ENCODE data around the gene NID2.

The NID2 gene

GRCh38 chr14:52080808-52081755 is 12.2 kb upstream of the NID2 start:
- no peak for DNase-seq (ENCODE audit: low read depth)

- DNase-seq (ENCODE audit: low read depth), result no peak
Measured at GRCh38 chr14:52080158-52080800, 11.4 kb upstream of the NID2 start.

DNA sequence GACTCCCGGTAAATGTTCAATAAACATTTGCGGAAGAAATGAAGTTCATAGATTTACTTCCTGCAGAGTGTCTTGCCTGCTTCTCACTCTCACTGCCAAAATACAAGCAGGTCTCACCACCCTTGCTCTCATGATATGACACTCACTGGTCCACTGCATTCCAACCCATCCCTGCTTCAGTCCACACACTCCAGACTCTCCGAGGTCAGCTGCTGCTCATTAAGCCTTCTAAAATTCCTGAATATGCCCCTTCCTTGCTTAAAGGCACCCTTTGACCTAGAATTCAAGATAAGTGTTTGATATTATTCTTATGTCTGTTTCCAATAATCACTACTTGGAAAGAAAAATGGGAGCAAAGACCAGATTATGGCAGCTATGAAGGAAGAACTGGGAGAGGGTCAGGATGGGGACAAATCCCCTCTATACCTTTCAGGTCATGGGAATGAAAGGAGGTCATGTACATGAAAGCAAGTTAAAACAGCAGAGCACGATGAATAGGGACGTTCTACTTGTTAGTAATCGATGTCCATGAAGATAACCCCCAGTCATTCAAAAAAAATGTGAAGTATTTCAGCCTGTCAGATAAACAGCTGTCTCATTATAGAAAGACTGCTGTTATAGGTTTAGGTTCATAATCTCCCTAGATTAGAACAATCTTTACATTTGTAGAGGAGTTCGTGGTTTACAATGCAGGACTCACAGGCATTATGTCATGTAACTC is 10.5 kb upstream of the NID2 start:
- DNase-seq (ENCODE audit: low read depth), result no peak

GRCh38 chr14:52078721-52079120 is 9.9 kb upstream of the NID2 start:
- no peak for DNase-seq (ENCODE audit: low read depth)

DNA sequence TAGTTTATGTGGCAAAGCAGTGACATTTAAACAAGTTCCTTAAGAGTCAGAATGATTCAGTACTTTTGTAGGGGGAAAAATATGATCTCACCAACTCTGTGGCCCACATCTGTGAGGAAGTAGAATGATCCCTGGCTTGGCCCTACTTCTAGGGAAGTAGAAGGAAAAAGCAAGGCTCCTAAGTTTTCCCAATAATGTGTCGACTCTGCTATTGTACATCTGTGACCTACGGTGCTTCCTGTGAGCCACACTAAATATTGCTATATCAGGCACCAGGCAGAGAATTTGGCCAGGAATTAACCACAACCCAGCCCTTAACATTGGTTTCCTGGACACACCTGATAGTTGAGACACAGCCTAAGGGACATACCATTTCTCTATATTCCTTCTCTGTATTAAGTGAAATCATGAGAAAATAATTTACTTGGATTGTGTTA is 9.3 kb upstream of the NID2 start:
- DNase-seq (ENCODE audit: low read depth), result no peak

DNA sequence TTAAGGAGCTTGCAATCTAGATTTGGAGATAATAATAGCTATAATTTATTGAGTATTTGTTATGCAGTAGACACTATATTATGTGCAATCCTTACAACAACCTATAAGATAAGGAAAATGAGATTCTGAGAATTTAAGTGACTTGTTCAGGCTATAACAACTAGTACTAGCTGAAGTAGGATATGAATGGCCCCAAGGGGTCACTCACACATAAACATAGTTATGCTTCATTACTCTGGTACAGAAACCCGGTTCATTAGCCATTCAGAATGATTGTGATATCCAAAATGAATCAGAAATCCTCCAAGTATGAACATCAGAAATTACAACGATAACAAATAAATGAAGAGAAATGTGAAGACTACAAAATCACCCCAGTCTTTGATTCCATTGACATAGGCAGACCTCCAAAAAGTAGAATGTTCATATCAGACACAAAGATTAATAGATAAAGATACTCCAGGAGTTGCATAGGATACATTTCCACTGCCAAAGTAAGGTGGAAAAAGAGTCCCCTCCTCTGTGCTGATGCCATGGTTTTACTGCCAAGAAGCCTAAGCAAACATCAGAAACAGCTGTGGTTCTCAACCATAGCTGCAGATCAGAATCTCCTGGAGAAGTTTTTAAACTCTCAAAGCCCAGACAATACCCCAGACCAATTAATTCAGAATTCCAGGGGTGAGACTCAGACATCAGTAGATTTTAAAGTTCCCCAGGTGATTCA is 8.6 kb upstream of the NID2 start:
- DNase-seq (ENCODE audit: low read depth), result no peak

DNA sequence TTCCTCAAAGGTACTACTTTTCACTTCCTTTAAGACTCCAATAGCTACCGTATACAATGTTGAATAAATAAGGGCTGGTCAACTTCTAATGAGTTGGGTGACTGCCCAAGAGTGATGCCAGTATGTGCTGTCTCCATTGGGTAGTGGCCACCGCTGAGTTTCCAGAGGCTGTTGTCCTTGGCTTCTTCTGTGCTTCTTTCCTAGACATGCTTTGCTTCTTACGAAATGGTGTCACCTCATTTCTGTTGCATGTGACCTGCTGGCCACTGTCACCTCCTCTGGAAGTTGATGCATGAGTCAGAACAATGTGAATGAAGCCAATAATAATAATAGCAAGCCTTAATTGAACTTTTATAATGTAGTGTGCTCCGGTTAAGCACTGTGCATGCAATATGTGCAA is 7.5 kb upstream of the NID2 start:
- DNase-seq (ENCODE audit: low read depth), result no peak

- no peak for DNase-seq (ENCODE audit: low read depth)
Measured at GRCh38 chr14:52075371-52075770, 6.5 kb upstream of the NID2 start.

GRCh38 chr14:52073251-52073650 is 4.4 kb upstream of the NID2 start:
- no peak for DNase-seq (ENCODE audit: low read depth)

GRCh38 chr14:52072266-52072780 is 3.5 kb upstream of the NID2 start:
- DNase-seq (ENCODE audit: low read depth), result no peak

DNA sequence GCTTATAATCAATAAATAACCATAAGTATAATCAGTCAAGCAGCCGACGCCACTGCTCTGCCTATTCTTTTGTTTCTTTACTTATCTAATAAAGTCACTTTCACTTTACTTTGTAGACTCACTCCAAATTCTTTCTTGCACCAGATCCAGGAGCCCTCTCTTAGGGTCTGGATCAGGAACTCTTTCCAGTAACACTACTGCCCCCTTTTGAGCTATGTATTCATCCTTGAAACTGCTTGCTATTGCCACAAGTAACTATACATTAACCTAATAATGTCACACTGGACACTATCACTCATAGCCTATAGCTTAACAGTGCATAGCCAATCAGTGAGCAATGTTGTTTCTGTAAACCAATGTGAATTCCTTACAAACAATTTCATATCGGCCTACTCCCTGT is 2.8 kb upstream of the NID2 start:
- no peak for DNase-seq (ENCODE audit: low read depth)

- no peak for DNase-seq (ENCODE audit: low read depth)
Measured at GRCh38 chr14:52070051-52070431, 1.2 kb upstream of the NID2 start.

DNA sequence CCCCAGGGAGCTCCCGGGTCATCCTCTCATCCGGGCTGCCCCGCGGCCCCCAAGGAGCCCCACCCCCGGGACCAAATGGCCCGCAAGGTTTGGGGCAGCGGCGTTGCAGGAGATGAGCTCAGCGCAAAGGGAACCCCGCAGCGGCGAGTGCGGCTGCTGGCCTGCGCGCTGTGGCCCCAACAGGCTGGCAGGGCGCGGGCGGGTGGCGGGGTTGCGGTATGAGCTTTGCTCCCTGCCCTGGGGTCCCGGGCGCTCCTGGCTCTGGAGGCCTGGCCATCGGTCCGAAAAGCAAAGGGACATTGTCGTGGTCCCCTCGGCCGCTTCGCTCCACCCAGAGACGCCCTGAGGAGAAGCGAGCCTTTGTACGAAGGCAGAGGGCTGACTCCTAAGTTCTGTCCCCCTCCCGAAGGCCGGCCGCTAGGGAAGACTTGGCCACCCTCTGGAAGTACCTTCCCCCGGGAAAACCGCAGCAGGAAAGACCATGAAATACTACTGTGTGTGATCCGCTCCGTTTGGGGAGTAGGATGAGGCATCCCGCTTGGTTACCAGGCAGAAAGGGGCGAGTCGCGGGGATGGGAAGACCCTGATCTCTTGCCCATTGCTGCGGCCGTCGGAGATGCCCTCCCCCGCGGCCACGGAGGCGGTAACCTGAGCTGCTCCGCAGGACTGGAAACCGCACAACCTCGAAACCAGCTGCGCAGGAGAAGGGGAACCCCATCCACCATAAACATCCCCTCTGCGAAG is 620 bp upstream of the NID2 start:
- no peak for DNase-seq (ENCODE audit: low read depth)

DNA sequence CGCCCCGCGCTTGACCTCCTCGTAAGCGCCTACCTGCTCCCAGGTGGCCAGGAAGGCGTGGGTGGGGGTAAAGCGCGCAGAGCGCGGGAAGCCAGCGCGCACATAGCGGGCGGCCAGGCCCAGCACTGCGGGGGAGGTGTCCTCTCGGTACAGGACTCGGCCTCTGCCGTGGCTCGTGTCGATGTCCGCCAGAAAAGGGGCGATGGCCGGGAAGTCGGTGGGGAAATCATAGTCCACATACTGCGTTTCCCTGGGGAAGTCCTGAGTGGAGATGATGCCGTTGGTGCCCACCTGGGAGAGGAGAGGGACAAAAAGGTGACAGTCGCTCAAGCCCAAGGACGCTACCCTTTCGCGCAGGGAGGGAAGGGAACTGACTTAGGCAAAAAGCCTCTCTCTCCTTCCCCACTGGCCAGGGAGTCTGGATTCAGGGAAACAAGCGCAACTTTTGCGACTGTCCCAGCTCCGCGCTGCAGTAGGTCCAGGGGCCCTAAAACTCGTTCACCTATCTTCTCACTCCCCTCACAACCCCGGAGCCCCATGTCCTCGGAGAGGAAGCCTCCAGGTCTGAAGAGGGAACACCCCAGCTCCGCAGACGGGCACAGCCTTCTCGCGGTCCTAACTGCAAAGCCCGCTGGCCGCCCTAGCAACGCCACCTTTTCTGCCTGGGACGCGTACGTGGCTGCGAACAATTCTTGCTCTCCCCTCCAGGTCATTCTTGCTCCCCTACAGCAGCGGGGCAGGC is 815 bp downstream of the NID2 start:
- no peak for DNase-seq (ENCODE audit: low read depth)

DNA sequence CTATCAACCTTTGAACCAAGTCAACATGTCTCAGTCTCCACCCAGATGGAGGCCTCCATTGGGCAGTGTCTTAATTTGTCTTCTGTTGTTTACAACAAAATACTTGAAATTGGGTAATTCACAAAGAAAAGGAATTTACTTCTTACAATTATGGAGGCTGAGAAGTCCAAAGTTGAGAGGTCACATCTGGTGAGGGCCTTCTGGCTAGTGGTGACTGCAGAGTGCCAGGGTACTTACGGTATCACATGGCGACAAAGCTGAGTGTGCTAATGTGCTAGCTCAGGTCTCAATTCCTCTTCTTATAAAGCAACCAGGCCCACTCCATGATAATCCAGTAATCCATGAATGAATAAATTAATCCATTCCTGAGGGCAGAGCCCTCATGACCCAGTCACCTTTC is 4.7 kb downstream of the NID2 start:
- no peak for DNase-seq (ENCODE audit: low read depth)

GRCh38 chr14:52063052-52063462 is 5.8 kb downstream of the NID2 start:
- DNase-seq (ENCODE audit: low read depth), result no peak

DNA sequence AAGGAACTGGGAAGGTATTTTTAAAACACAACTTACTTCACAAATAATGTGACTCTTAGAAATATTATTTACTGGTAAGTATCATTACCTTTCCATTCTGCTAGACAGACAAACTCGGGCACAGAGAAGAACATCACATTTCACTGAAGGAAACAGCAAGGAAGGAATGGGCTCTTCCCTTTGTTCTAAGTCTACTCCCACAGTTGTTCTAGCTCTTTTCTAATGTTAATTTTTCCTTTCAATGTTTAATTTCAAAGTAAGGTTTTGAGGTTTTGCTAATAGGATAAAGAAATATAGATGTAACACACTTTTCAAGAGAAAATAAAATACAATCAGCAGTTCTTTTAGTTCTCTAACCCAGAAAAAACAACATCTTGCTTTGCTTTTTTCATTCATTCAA is 7.0 kb downstream of the NID2 start:
- no peak for DNase-seq (ENCODE audit: low read depth)

GRCh38 chr14:52061390-52061789 is 7.5 kb downstream of the NID2 start:
- no peak for DNase-seq (ENCODE audit: low read depth)

DNA sequence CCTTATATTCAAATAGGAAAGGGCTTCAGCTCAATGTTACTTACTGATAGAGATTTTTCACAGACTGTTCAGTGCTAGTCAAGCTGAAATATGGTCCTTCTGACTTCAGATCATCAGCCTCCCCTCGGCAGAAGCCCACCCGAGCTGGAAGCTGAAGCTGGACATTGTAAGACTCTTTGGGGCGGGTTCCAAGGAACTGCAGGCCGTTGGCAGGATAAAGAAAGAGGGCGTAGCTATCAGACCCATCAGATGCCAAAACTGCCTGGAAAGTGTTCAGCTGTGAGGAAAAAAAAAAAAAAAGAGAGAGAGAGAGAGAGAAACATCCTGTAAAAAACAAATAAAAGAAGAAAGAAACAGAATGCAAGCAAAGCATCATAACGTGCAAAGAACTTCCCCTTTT is 8.8 kb downstream of the NID2 start:
- DNase-seq (ENCODE audit: low read depth), result no peak

DNA sequence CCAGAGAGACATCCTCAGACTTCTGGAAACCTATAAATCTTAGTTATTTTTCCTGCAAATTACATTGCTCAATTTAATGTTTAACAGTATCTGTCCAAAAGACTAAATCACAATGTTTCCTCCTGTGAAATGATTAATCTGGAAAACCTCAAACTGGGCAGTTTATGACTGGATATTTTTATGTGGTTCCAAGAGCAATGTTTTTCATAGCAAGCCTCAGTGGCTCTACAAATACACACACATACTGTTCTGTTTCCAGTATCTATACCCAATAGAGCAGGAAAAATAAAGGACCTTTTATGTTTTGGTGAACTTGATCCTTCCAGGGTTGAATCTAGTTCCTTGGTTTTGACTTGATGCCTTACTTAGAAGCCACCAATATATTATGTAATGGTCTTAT is 9.2 kb downstream of the NID2 start:
- no peak for DNase-seq (ENCODE audit: low read depth)

DNA sequence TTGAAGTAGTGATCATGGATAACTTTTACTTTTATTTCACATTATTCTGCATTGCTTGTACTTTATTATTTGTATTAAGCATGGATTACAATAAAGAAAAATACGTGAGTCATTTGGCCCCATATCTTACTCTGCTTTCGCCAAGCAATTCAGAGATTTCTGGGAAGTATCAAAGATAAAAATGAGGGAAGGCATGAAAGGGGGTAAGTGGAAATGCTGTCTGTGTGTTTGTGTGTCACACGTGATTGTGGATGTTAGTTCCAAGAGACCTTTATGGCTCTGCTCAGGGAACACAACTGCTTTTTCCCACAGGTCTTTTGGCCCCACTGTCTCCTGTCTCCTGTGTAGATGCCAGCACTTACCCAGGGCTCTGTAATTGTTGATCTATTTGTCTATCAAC is 10.5 kb downstream of the NID2 start:
- no peak for DNase-seq (ENCODE audit: low read depth)

All from stimulated activated CD4-positive, alpha-beta T cell treated with anti-CD3 and anti-CD28 coated beads, Interleukin-2, amount 100 ng/mL, for 4 hours (primary cell).